H9 (cell line): ENCODE results near the gene USPL1. TPM values are rescaled to one million over a fixed set of nuclear protein-coding genes. Genes with fewer than 3 reads are reported as not detected.

ENCODE experiments used
- DNase-seq: peaks from one replicate; pipeline ENCODE4 v3.0.0-alpha.2; 2017
- H2AFZ ChIP-seq: one replicate; pipeline ENCODE4 v1.6.1; 2013; ENCODE audit warnings: mild to moderate bottlenecking, low read length, control low read depth, moderate library complexity
- H2AK5ac ChIP-seq: 2 replicates; pipeline ENCODE4 v1.6.1; 2013; ENCODE audit warnings: low read length, control low read depth, mixed read lengths; ENCODE audit not compliant: insufficient read length
- H2BK120ac ChIP-seq: one replicate; pipeline ENCODE4 v1.6.1; 2013; ENCODE audit warnings: low read depth, mild to moderate bottlenecking, low read length, control low read depth, inconsistent platforms; ENCODE audit not compliant: poor library complexity, severe bottlenecking
- H2BK12ac ChIP-seq: 2 replicates; pipeline ENCODE4 v1.6.1; 2013; ENCODE audit warnings: low read length, control low read depth, mixed read lengths, low read depth; ENCODE audit not compliant: insufficient read length
- H2BK15ac ChIP-seq: 2 replicates; pipeline ENCODE4 v1.6.1; 2013; ENCODE audit warnings: low read depth, low read length, control low read depth
- H2BK20ac ChIP-seq: one replicate; pipeline ENCODE4 v1.6.1; 2013; ENCODE audit warnings: low read depth, mild to moderate bottlenecking, low read length, control low read depth, inconsistent platforms; ENCODE audit not compliant: poor library complexity, severe bottlenecking
- H2BK5ac ChIP-seq: 2 replicates; pipeline ENCODE4 v1.6.1; 2013; ENCODE audit warnings: low read length, control low read depth, mixed read lengths; ENCODE audit not compliant: insufficient read length
- H3K14ac ChIP-seq: 2 replicates; pipeline ENCODE4 v1.6.1; 2013; ENCODE audit warnings: low read length, control low read depth; ENCODE audit not compliant: insufficient read depth
- H3K18ac ChIP-seq: 2 replicates; pipeline ENCODE4 v1.6.1; 2013; ENCODE audit warnings: low read depth, mild to moderate bottlenecking, mixed read lengths, low read length, control low read depth; ENCODE audit not compliant: insufficient read length
- H3K23ac ChIP-seq: 2 replicates; pipeline ENCODE4 v1.6.1; 2013; ENCODE audit warnings: low read length, control low read depth, mixed read lengths, low read depth; ENCODE audit not compliant: insufficient read length
- H3K23me2 ChIP-seq: 2 replicates; pipeline ENCODE4 v1.6.1; 2013; ENCODE audit warnings: low read depth, mild to moderate bottlenecking, mixed read lengths, low read length, control low read depth; ENCODE audit not compliant: insufficient read length, poor library complexity, severe bottlenecking
- H3K27ac ChIP-seq: 2 replicates; pipeline ENCODE4 v1.5.1; 2013; ENCODE audit warnings: low read length, control low read depth, mixed read lengths, low read depth; ENCODE audit not compliant: insufficient read length
- H3K27me3 ChIP-seq: 2 replicates; pipeline ENCODE4 v1.6.1; 2013; ENCODE audit warnings: low read length, control low read depth, inconsistent platforms; ENCODE audit not compliant: insufficient read depth
- H3K4ac ChIP-seq: 2 replicates; pipeline ENCODE4 v1.6.1; 2013; ENCODE audit warnings: low read depth, mild to moderate bottlenecking, control low read depth, inconsistent platforms, low read length, moderate library complexity
- H3K4me1 ChIP-seq: 2 replicates; pipeline ENCODE4 v1.6.1; 2013; ENCODE audit warnings: low read length, control low read depth, inconsistent platforms; ENCODE audit not compliant: insufficient read depth
- H3K4me2 ChIP-seq: 2 replicates; pipeline ENCODE4 v1.6.1; 2013; ENCODE audit warnings: low read length, control low read depth, mixed read lengths; ENCODE audit not compliant: insufficient read length, insufficient read depth
- H3K56ac ChIP-seq: 2 replicates; pipeline ENCODE4 v1.6.1; 2013; ENCODE audit warnings: low read depth, mild to moderate bottlenecking, mixed read lengths, low read length, control low read depth; ENCODE audit not compliant: insufficient read length
- H3K79me1 ChIP-seq: 2 replicates; pipeline ENCODE4 v1.6.1; 2013; ENCODE audit warnings: low read depth, mild to moderate bottlenecking, moderate library complexity, low read length, control low read depth, inconsistent platforms; ENCODE audit not compliant: insufficient read depth, poor library complexity, severe bottlenecking
- H3K79me2 ChIP-seq: 2 replicates; pipeline ENCODE4 v1.6.1; 2013; ENCODE audit warnings: low read length, control low read depth, inconsistent platforms; ENCODE audit not compliant: insufficient read depth
- H3K9ac ChIP-seq: 2 replicates; pipeline ENCODE4 v1.6.1; 2013; ENCODE audit warnings: low read length, control low read depth, mixed read lengths; ENCODE audit not compliant: insufficient read length; ENCODE audit errors: extremely low read depth
- H3K9me3 ChIP-seq: one replicate; pipeline ENCODE4 v1.6.1; 2013; ENCODE audit warnings: low read depth, low read length, inconsistent platforms; ENCODE audit not compliant: control insufficient read depth
- H3T11ph ChIP-seq: one replicate; pipeline ENCODE4 v1.6.1; 2013; ENCODE audit warnings: mild to moderate bottlenecking, low read length, control low read depth, inconsistent platforms
- H4K20me1 ChIP-seq: one replicate; pipeline ENCODE4 v1.6.1; 2013; ENCODE audit not compliant: control insufficient read depth, insufficient read length, insufficient read depth
- H4K5ac ChIP-seq: 2 replicates; pipeline ENCODE4 v1.6.1; 2013; ENCODE audit warnings: low read depth, mild to moderate bottlenecking, mixed read lengths, low read length, control low read depth; ENCODE audit not compliant: insufficient read length
- H4K8ac ChIP-seq: replicated peaks from 2 replicates; pipeline ENCODE4 v1.6.1; 2013; ENCODE audit warnings: low read length, control low read depth, mixed read lengths, low read depth; ENCODE audit not compliant: insufficient read length
- H4K91ac ChIP-seq: 2 replicates; pipeline ENCODE4 v1.6.1; 2013; ENCODE audit warnings: low read depth, mild to moderate bottlenecking, moderate library complexity, mixed read lengths, low read length, control low read depth; ENCODE audit not compliant: insufficient read length
- H3K27ac Mint-ChIP-seq, 3 experiments: 2 replicates in 2 of 3; 3 replicates in 1 of 3; pipeline ENCODE4 v1.8.0; 2020 to 2021; ENCODE audit warnings: mixed read lengths in 3 of 3, mild to moderate bottlenecking in 1 of 3, moderate library complexity in 1 of 3
- H3K27me3 Mint-ChIP-seq: 2 replicates; pipeline ENCODE4 v1.8.0; 2021; ENCODE audit warnings: low read depth, mild to moderate bottlenecking, moderate library complexity, mixed read lengths
- H3K36me3 Mint-ChIP-seq, 3 experiments: 2 replicates in 2 of 3; 3 replicates in 1 of 3; pipeline ENCODE4 v1.8.0; 2020 to 2021; ENCODE audit warnings: low read depth in 3 of 3, mixed read lengths in 3 of 3; ENCODE audit not compliant: insufficient read depth in 1 of 3
- H3K4me1 Mint-ChIP-seq, 2 experiments: 2 replicates each; pipeline ENCODE4 v1.8.0; 2020; ENCODE audit warnings: mixed read lengths in 2 of 2
- H3K4me3 Mint-ChIP-seq, 2 experiments: 2 replicates in 1 of 2; 3 replicates in 1 of 2; pipeline ENCODE4 v1.8.0; 2020 to 2021; ENCODE audit warnings: mild to moderate bottlenecking in 2 of 2, mixed read lengths in 2 of 2, moderate library complexity in 1 of 2
- H3K9me3 Mint-ChIP-seq, 2 experiments: 2 replicates in 1 of 2; 3 replicates in 1 of 2; pipeline ENCODE4 v1.8.0; 2020; ENCODE audit warnings: mild to moderate bottlenecking in 2 of 2, mixed read lengths in 2 of 2, moderate library complexity in 1 of 2
- total RNA-seq: library from RNA; stranded (reverse); gene quantifications from 2 replicates; pipeline ENCODE4 v1.2.1, GENCODE V29; 2021
- TF ChIP-seq, protein P1 (sequence below): fragments of 200-600 bp; sonication (generic); conservative IDR thresholded peaks from 3 replicates; pipeline ENCODE4 v1.8.0; 2021; ENCODE audit warnings: antibody characterized with exemption, mild to moderate bottlenecking

Gene USPL1
- total RNA-seq, 1 experiment from 2014 or later: 17.6 TPM

DNA sequence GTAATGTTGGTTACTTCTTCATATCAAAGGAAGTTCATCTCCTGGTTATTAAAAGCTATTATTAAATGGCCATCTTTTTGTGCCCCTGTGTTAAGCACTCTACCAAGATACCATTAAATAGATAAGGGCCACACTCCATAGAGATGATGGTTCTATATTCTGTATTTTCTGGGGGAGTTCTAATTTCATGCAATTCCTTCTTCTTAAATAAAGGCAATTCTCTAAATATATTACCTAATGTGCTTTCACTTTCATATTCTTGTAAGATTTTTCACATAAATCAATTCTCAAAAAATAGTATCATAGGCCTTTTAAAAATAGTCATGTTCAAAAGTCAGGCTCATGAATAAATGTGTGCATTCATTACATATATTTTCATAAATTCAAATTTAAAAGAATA, 47.0 kb upstream of the USPL1 start:
- Mint-ChIP-seq H3K27ac (no peak overlapping the region), H3K9me3 (no peaks in the 10 kb centered on the region), H3K36me3 (no peaks in the 10 kb centered on the region), H3K4me3 (no peak overlapping the region), H3K4me1 (peaks cover 6 to 15% of the 10 kb centered on the region in 2 experiments), H3K27me3 (no peaks in the 10 kb centered on the region)
- Histone ChIP-seq H4K5ac (no peak overlapping the region), H3K4ac (no peak overlapping the region), H4K8ac (no peak overlapping the region), H3K27ac (no peak overlapping the region), H4K20me1 (no peaks in the 10 kb centered on the region), H4K91ac (no peak overlapping the region), H3K27me3 (no peaks in the 10 kb centered on the region), H3K23ac (no peak overlapping the region), H2BK5ac (no peak overlapping the region), H3T11ph (no peak overlapping the region), H2BK20ac (no peak overlapping the region), H3K79me1 (no peaks in the 10 kb centered on the region), H3K4me1 (no peaks in the 10 kb centered on the region; the same call in 1 of the 2 replicates), H3K23me2 (no peaks in the 10 kb centered on the region), H3K18ac (no peak overlapping the region), H2AFZ (no peak overlapping the region), H3K56ac (no peak overlapping the region), H3K4me2 (no peak overlapping the region), H2BK120ac (no peak overlapping the region), H3K9me3 (no peaks in the 10 kb centered on the region), H2AK5ac (no peak overlapping the region), H3K9ac (no peak overlapping the region), H2BK12ac (no peak overlapping the region), H3K79me2 (no peaks in the 10 kb centered on the region), H2BK15ac (no peak overlapping the region), H3K14ac (no peak overlapping the region)
- TF ChIP-seq, protein P1, sequence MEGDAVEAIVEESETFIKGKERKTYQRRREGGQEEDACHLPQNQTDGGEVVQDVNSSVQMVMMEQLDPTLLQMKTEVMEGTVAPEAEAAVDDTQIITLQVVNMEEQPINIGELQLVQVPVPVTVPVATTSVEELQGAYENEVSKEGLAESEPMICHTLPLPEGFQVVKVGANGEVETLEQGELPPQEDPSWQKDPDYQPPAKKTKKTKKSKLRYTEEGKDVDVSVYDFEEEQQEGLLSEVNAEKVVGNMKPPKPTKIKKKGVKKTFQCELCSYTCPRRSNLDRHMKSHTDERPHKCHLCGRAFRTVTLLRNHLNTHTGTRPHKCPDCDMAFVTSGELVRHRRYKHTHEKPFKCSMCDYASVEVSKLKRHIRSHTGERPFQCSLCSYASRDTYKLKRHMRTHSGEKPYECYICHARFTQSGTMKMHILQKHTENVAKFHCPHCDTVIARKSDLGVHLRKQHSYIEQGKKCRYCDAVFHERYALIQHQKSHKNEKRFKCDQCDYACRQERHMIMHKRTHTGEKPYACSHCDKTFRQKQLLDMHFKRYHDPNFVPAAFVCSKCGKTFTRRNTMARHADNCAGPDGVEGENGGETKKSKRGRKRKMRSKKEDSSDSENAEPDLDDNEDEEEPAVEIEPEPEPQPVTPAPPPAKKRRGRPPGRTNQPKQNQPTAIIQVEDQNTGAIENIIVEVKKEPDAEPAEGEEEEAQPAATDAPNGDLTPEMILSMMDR: no peak
- no peak for DNase-seq
